ENCODE results near the gene PSMD6. TPM values are rescaled to one million over a fixed set of nuclear protein-coding genes. Genes with fewer than 3 reads are reported as not detected.

The PSMD6 gene
- total and polyA plus RNA-seq, 10 of the 15 experiments (the other 5 are each of a cell fraction or from before 2014, with no cell fraction given) = 68.7 to 199 (median 106) TPM

- in situ Hi-C loops (cut with MboI) = no loop called here
- Histone ChIP-seq H3K4me2 (ENCODE audit: control insufficient read depth, insufficient read depth) (peak overlapping the region; percentile 85), H4K20me1 (ENCODE audit: control insufficient read depth, insufficient read depth) (no peaks in the 10 kb centered on the region), H3K79me2 (ENCODE audit: control insufficient read depth, insufficient read depth, low read length) (peaks cover 32% of the 10 kb centered on the region), H3K9ac (ENCODE audit: control insufficient read depth, insufficient read depth, low read length) (peak overlapping the region; percentile 32), H3K4me1 (ENCODE audit: control insufficient read depth, insufficient read depth, low read length) (peaks cover 41% of the 10 kb centered on the region), H3K4me3 (peak overlapping the region; percentile 61), H3K36me3 (ENCODE audit: control insufficient read depth in 2 of 2, insufficient read depth in 2 of 2, low read length in 1 of 2) (peaks cover 0 to 8% of the 10 kb centered on the region in 2 experiments), H3K27ac (ENCODE audit: control insufficient read depth, insufficient read depth) (peak overlapping the region; percentile 58), H3K9me3 (replicated peaks; ENCODE audit: control insufficient read depth, insufficient read depth, low read length) (no peaks in the 10 kb centered on the region), H3K27me3 (replicated peaks in 1 of 2; ENCODE audit: control insufficient read depth in 2 of 2, insufficient read depth in 2 of 2, low read length in 1 of 2) (no peaks in the 10 kb centered on the region), H2AFZ (ENCODE audit: control insufficient read depth, low read depth, low read length) (peak overlapping the region; percentile 26)
- BruUV-seq (replicated peaks) = no TSS peak
- 1% methylated on average over 11 of the region's 11 CpGs for WGBS (ENCODE audit: insufficient coverage, insufficient replicate concordance, low lambda C conversion rate, missing lambda C conversion rate)
- ChIA-PET POLR2A (interaction anchor here (0.9 to 1.3 kb wide), 3 partner anchors 33 to 53 kb away, joined by 3 read pairs; no protein-coding TSS in a partner anchor), RAD21 (ENCODE audit: unreplicated experiment) (interaction anchor here (0.6 to 1.7 kb wide), 6 partner anchors 13 to 79 kb away, joined by 3 to 7 read pairs (median 4); no protein-coding TSS in a partner anchor), SMC1A (ENCODE audit: uncharacterized antibody, unreplicated experiment) (interaction anchor here (0.6 to 3.7 kb wide), 14 partner anchors 9 to 525 kb away, joined by 3 to 32 read pairs (median 4); no protein-coding TSS in a partner anchor), CTCF (interaction anchor here (0.9 to 12.2 kb wide), 16 partner anchors 8 to 517 kb away, joined by 3 to 154 read pairs (median 4); partner anchors contain the start of gene PSMD6)
- intact Hi-C loops (cut with micrococcal nuclease; ENCODE audit: unreplicated experiment) = loop anchor here (2.0 kb wide), 1 partner anchor 25 kb away; no protein-coding TSS in a partner anchor
- DNase-seq (ENCODE audit: low read depth, low spot score) (peak; percentile 53), ATAC-seq (peak; percentile 68), FAIRE-seq (peak; percentile 64)
- 0 out of 2 replicates have a peak, but pooled peaks have one; percentile 70 for TF ChIP-seq WRNIP1 (IDR thresholded peaks at IDR 0.05; ENCODE audit: borderline replicate concordance, low read depth, low read length)
- 0 out of 4 replicates have a peak, but pooled peaks of 1 of the 2 experiments have one; percentile 16 for TF ChIP-seq EP300 (IDR thresholded peaks at IDR 0.05; ENCODE audit: borderline replicate concordance in 1 of 2, control insufficient read depth in 1 of 2, low read depth in 2 of 2, low read length in 2 of 2)
- TF ChIP-seq POU2F2 (IDR thresholded peaks at IDR 0.05; ENCODE audit: borderline replicate concordance, low read depth, low read length) = peak; percentile 20; the same call in 1 of the 3 replicates
- peak; percentile 32; the same call in 1 of the 2 replicates for TF ChIP-seq NBN (IDR thresholded peaks at IDR 0.05)
- TF ChIP-seq TCF12 (IDR thresholded peaks at IDR 0.05; ENCODE audit: low read depth, low read length) = no peak
- TF ChIP-seq MYC (IDR thresholded peaks at IDR 0.05; ENCODE audit: insufficient read depth, insufficient read length, insufficient replicate concordance, low read length, severe bottlenecking) = no peak
- no peak for TF ChIP-seq MYB (IDR thresholded peaks at IDR 0.05; ENCODE audit: borderline replicate concordance, low read depth, low read length)
- no peak for TF ChIP-seq TARDBP (IDR thresholded peaks at IDR 0.05; ENCODE audit: borderline replicate concordance)
- no peak for TF ChIP-seq EZH2 (IDR thresholded peaks at IDR 0.05; ENCODE audit: borderline replicate concordance, control insufficient read depth, low read depth, low read length)
- TF ChIP-seq RUNX3 (IDR thresholded peaks at IDR 0.05; ENCODE audit: low read length) = peak; percentile 77
- TF ChIP-seq RAD51 (IDR thresholded peaks at IDR 0.05) = peak; percentile 44
- 0 out of 2 replicates have a peak, but pooled peaks have one; percentile 27 for TF ChIP-seq ATF7 (IDR thresholded peaks at IDR 0.05; ENCODE audit: low read depth)
- 0 out of 2 replicates have a peak, but pooled peaks have one; percentile 5 for TF ChIP-seq CHD2 (IDR thresholded peaks at IDR 0.05; ENCODE audit: borderline replicate concordance, low read depth, low read length)
- no peak for TF ChIP-seq TCF3 (IDR thresholded peaks at IDR 0.05; ENCODE audit: borderline replicate concordance, insufficient read depth, low read depth, low read length)
- no peak for TF ChIP-seq USF2 (IDR thresholded peaks at IDR 0.05; ENCODE audit: borderline replicate concordance, low read depth, low read length)
- no peak for TF ChIP-seq BACH1 (IDR thresholded peaks at IDR 0.05; ENCODE audit: borderline replicate concordance)
- 0 out of 2 replicates have a peak, but pooled peaks have one; percentile 9 for TF ChIP-seq YY1 (IDR thresholded peaks at IDR 0.05; ENCODE audit: low read depth, low read length)
These were observed 55.4 kb downstream of the PSMD6 start for GRCh38 chr3:63967675-63968611.
